GM23338 (cell line): ENCODE measurements around the gene PISD. TPM values are rescaled to one million over a fixed set of nuclear protein-coding genes. Genes with fewer than 3 reads are reported as not detected.

Experiments
- ATAC-seq: fragments of 200-7000 bp; cut with Tn5 transposase; 3 replicates; pipeline ENCODE4 v1.9.1; 2020
- DNase-seq: peaks from one replicate; pipeline ENCODE4 v3.0.0-alpha.2; 2015; ENCODE audit warnings: low spot score
- H2AFZ ChIP-seq: fragments of 200-600 bp; sonication (generic); 2 replicates; pipeline ENCODE4 v1.8.0; 2016; ENCODE audit warnings: antibody characterized with exemption, mild to moderate bottlenecking, moderate library complexity
- H3F3A ChIP-seq: fragments of 200-600 bp; sonication (generic); replicated peaks from 2 replicates; pipeline ENCODE4 v1.8.0; 2017; ENCODE audit warnings: antibody characterized with exemption, mixed run types, low read depth
- H3K27ac ChIP-seq: fragments of 200-600 bp; sonication (generic); 2 replicates; pipeline ENCODE4 v1.6.1; 2016; ENCODE audit warnings: low read depth
- H3K27me3 ChIP-seq: fragments of 200-600 bp; sonication (generic); 2 replicates; pipeline ENCODE4 v1.8.0; 2016; ENCODE audit warnings: mild to moderate bottlenecking, mixed run types, moderate library complexity; ENCODE audit not compliant: insufficient read depth
- H3K36me3 ChIP-seq: fragments of 200-600 bp; sonication (generic); 2 replicates; pipeline ENCODE4 v1.8.0; 2016; ENCODE audit warnings: mild to moderate bottlenecking; ENCODE audit not compliant: insufficient read depth
- H3K4me1 ChIP-seq: fragments of 200-600 bp; sonication (generic); 2 replicates; pipeline ENCODE4 v1.8.0; 2016; ENCODE audit warnings: mild to moderate bottlenecking, moderate library complexity; ENCODE audit not compliant: insufficient read depth
- H3K4me2 ChIP-seq: fragments of 200-600 bp; sonication (generic); 2 replicates; pipeline ENCODE4 v1.7.1; 2017; ENCODE audit warnings: mixed run types
- H3K4me3 ChIP-seq: fragments of 200-600 bp; sonication (generic); 2 replicates; pipeline ENCODE4 v1.6.1; 2016; ENCODE audit warnings: mixed run types
- H3K79me2 ChIP-seq: fragments of 200-600 bp; sonication (generic); replicated peaks from 2 replicates; pipeline ENCODE4 v1.8.0; 2017; ENCODE audit warnings: mild to moderate bottlenecking; ENCODE audit not compliant: insufficient read depth
- H3K9me2 ChIP-seq: fragments of 200-600 bp; sonication (generic); 2 replicates; pipeline ENCODE4 v1.8.0; 2017; ENCODE audit not compliant: insufficient read depth
- H4K20me1 ChIP-seq: fragments of 200-600 bp; sonication (generic); replicated peaks from 2 replicates; pipeline ENCODE4 v1.8.0; 2017; ENCODE audit warnings: mild to moderate bottlenecking; ENCODE audit not compliant: insufficient read depth
- H3K27ac Mint-ChIP-seq: 2 replicates; pipeline ENCODE4 v1.8.0; 2020; ENCODE audit warnings: inconsistent platforms, mild to moderate bottlenecking, moderate library complexity, mixed read lengths
- H3K27me3 Mint-ChIP-seq: 3 replicates; pipeline ENCODE4 v1.8.0; 2022; ENCODE audit warnings: low read depth, mild to moderate bottlenecking, moderate library complexity, mixed read lengths, inconsistent platforms; ENCODE audit not compliant: insufficient read depth, poor library complexity
- H3K36me3 Mint-ChIP-seq: 3 replicates; pipeline ENCODE4 v1.8.0; 2021; ENCODE audit warnings: low read depth, mild to moderate bottlenecking, inconsistent platforms, moderate library complexity, mixed read lengths
- H3K4me1 Mint-ChIP-seq: 3 replicates; pipeline ENCODE4 v1.8.0; 2020; ENCODE audit warnings: mild to moderate bottlenecking, inconsistent platforms, mixed read lengths
- H3K4me3 Mint-ChIP-seq: 3 replicates; pipeline ENCODE4 v1.8.0; 2021; ENCODE audit warnings: moderate library complexity, mild to moderate bottlenecking, inconsistent platforms, mixed read lengths
- H3K9me3 Mint-ChIP-seq: 3 replicates; pipeline ENCODE4 v1.8.0; 2020; ENCODE audit warnings: moderate library complexity, mild to moderate bottlenecking, inconsistent platforms, mixed read lengths
- CREB1 ChIP-seq: fragments of 250-450 bp; sonication (Bioruptor Pico); IDR thresholded peaks from 2 replicates; pipeline ENCODE4 v1.5.0; 2020; ENCODE audit warnings: low read depth, mild to moderate bottlenecking, moderate library complexity
- CTCF ChIP-seq, 2 experiments: fragments of 200-600 bp in 1 of 2; sonication (generic) in 1 of 2; conservative IDR thresholded peaks; 2 replicates each; pipeline versions ENCODE4 v1.5.1 to v1.6.1; 2016 to 2017; ENCODE audit warnings: antibody characterized with exemption in 2 of 2, low read depth in 2 of 2, mild to moderate bottlenecking in 2 of 2, moderate library complexity in 1 of 2
- ETS1 ChIP-seq: IDR thresholded peaks from 2 replicates; pipeline ENCODE4 v1.6.1; 2016; ENCODE audit warnings: antibody characterized with exemption
- EZH2 ChIP-seq: fragments of 200-600 bp; sonication (generic); IDR thresholded peaks from one replicate; pipeline ENCODE4 v1.8.0; 2017; ENCODE audit warnings: antibody characterized with exemption, mild to moderate bottlenecking, low read depth; ENCODE audit not compliant: unreplicated experiment
- EZH2phosphoT487 ChIP-seq: fragments of 200-600 bp; sonication (generic); IDR thresholded peaks from one replicate; pipeline ENCODE4 v1.8.1; 2018; ENCODE audit warnings: antibody characterized with exemption; ENCODE audit not compliant: unreplicated experiment
- JUNB ChIP-seq: IDR thresholded peaks from one replicate; pipeline ENCODE4 v1.6.1; 2016; ENCODE audit warnings: antibody characterized with exemption; ENCODE audit not compliant: unreplicated experiment
- NANOG ChIP-seq: IDR thresholded peaks from 2 replicates; pipeline ENCODE4 v1.6.1; 2016; ENCODE audit warnings: antibody characterized with exemption, borderline replicate concordance
- POLR2AphosphoS5 ChIP-seq: IDR thresholded peaks from 2 replicates; pipeline ENCODE4 v1.6.1; 2016; ENCODE audit warnings: antibody characterized with exemption, low read depth
- REST ChIP-seq: IDR thresholded peaks from one replicate; pipeline ENCODE4 v1.6.1; 2018; ENCODE audit warnings: antibody characterized with exemption; ENCODE audit not compliant: unreplicated experiment
- STAT1 ChIP-seq: IDR thresholded peaks from one replicate; pipeline ENCODE4 v1.6.1; 2016; ENCODE audit warnings: antibody characterized with exemption; ENCODE audit not compliant: unreplicated experiment
- ZNF114 ChIP-seq: fragments of 250-450 bp; sonication (Bioruptor Pico); IDR thresholded peaks from 2 replicates; pipeline ENCODE4 v1.5.0; 2020; ENCODE audit warnings: mild to moderate bottlenecking, moderate library complexity
- ZNF331 ChIP-seq: fragments of 250-450 bp; sonication (Bioruptor Pico); IDR thresholded peaks from 2 replicates; pipeline ENCODE4 v1.5.0; 2020; ENCODE audit warnings: low read depth, mild to moderate bottlenecking, moderate library complexity
- ZNF462 ChIP-seq: fragments of 250-450 bp; sonication (Bioruptor Pico); IDR thresholded peaks from 2 replicates; pipeline ENCODE4 v1.5.0; 2020; ENCODE audit warnings: mild to moderate bottlenecking, moderate library complexity
- polyA plus RNA-seq: library from polyadenylated mRNA; unstranded; fragments of >200 nt; fragmentation: Nextera tagmentation; extraction: Ambion mirVana; gene quantifications from 2 replicates; pipeline ENCODE4 v1.2.1, GENCODE V29; 2016
- total RNA-seq: library from RNA; depleted of rRNA; stranded (reverse); fragments of >200 nt; shearing (Covaris generic); gene quantifications from 2 replicates; pipeline ENCODE4 v1.2.3, GENCODE V29; 2014

The PISD gene
- total and polyA plus RNA-seq, 2 experiments from 2014 or later = 43.1 to 54.5 TPM

- Histone ChIP-seq H3K4me3 (no peak overlapping the region), H3K27me3 (no peaks in the 10 kb centered on the region), H3K36me3 (no peaks in the 10 kb centered on the region), H3K9me2 (no peaks in the 10 kb centered on the region), H3K27ac (no peak overlapping the region), H3F3A (peaks cover 6% of the 10 kb centered on the region), H3K4me2 (no peak overlapping the region), H4K20me1 (peaks cover 24% of the 10 kb centered on the region; the same call in 1 of the 2 replicates), H3K4me1 (peaks cover 19% of the 10 kb centered on the region), H2AFZ (no peak overlapping the region), H3K79me2 (peaks cover 49% of the 10 kb centered on the region)
- ATAC-seq = no peak
- Mint-ChIP-seq H3K36me3 (peaks cover 18% of the 10 kb centered on the region), H3K27me3 (peaks cover 15% of the 10 kb centered on the region), H3K4me1 (peaks cover 35% of the 10 kb centered on the region), H3K4me3 (no peak overlapping the region), H3K9me3 (no peaks in the 10 kb centered on the region), H3K27ac (peak overlapping the region; percentile 59; the same call in 1 of the 2 replicates)
- no peak for DNase-seq
- TF ChIP-seq POLR2AphosphoS5 (no peak), EZH2phosphoT487 (no peak), STAT1 (no peak), ZNF462 (CRISPR knock-in tag) (no peak), ETS1 (no peak), JUNB (no peak), ZNF114 (no peak), NANOG (no peak), EZH2 (no peak), CTCF (conservative IDR thresholded peaks at IDR 0.05; ENCODE audit: low read depth in 2 of 2) (no peak), CREB1 (CRISPR knock-in tag) (no peak), ZNF331 (no peak), REST (no peak)
These were observed 38.3 kb downstream of the PISD start for GRCh38 chr22:31623592-31624304.
